Right lobe of liver (tissue), 4 donors: ENCODE measurements around the gene ITGB1BP1.

Experiments
- CTCF ChIP-seq, 4 donors: fragments of 200-600 bp in 3 of 4; fragments of 450-650 bp in 1 of 4; IDR thresholded peaks; one replicate each; pipeline versions ENCODE4 v1.5.1 to v1.8.0; 2016 to 2022; ENCODE audit warnings: antibody characterized with exemption in 4 of 4, mild to moderate bottlenecking in 2 of 4
- POLR2A ChIP-seq: fragments of 450-650 bp; IDR thresholded peaks from one replicate; pipeline ENCODE4 v1.6.1; 2017; ENCODE audit warnings: antibody characterized with exemption, mild to moderate bottlenecking
- donor health status: DM: no; HTN: no; CAD: no.
- donor health status: DM: no; HTN: no; CAD: no.
- donor health status: DM: no; HTN: yes; CAD: no.

DNA sequence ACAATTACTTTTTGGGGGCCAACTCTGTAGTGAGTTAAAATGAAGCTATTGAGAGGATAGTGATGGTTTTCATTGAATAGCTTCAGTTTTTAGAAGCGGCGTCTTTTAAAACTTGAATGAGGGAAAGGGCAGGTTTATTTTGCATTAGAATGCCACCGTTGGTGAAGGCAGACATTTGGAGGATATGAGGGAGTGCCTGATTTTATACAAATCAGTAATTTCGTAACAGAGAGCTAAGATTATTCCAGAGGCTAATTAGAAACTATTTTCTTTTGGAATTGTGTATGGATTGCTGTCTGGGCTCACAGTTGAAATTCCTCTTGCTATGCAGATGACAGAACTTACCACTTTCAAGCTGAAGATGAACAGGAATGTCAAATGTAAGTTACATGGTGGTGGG, 67.6 kb downstream of the ITGB1BP1 start:
- TF ChIP-seq POLR2A, result no peak
- TF ChIP-seq CTCF (IDR thresholded peaks at IDR 0.05), result no peak
